GM21619 (cell line): ENCODE results near the gene TSPO2.

Experiments
- ATAC-seq: cut with Tn5 transposase; IDR thresholded peaks from one replicate; pipeline ENCODE4 v1.9.1; 2021; ENCODE audit not compliant: unreplicated experiment

TSPO2 gene

GRCh38 chr6:41027241-41027640, 15.0 kb upstream of the TSPO2 start:
- ATAC-seq: no peak

- ATAC-seq: peak; percentile 90
Measured at GRCh38 chr6:41027799-41028560, 14.3 kb upstream of the TSPO2 start.

- ATAC-seq: no peak
Measured at GRCh38 chr6:41028561-41029412, 13.5 kb upstream of the TSPO2 start.

GRCh38 chr6:41032830-41033229, 9.4 kb upstream of the TSPO2 start:
- ATAC-seq: no peak

GRCh38 chr6:41033776-41034175, 8.5 kb upstream of the TSPO2 start:
- no peak for ATAC-seq

- no peak for ATAC-seq
Measured at GRCh38 chr6:41036186-41036585, 6.1 kb upstream of the TSPO2 start.

GRCh38 chr6:41036601-41037000, 5.7 kb upstream of the TSPO2 start:
- no peak for ATAC-seq

- ATAC-seq: no peak
Measured at GRCh38 chr6:41037107-41037900, 5.0 kb upstream of the TSPO2 start.

- no peak for ATAC-seq
Measured at GRCh38 chr6:41038205-41038604, 4.1 kb upstream of the TSPO2 start.

GRCh38 chr6:41039060-41039998, 2.9 kb upstream of the TSPO2 start, which contains the start of gene UNC5CL:
UNC5CL (minus strand) TSS chr6:41039221; CDS start chr6:41035074, 4,147 bp downstream.
- ATAC-seq: peak; percentile 48

GRCh38 chr6:41040101-41040939, 1.9 kb upstream of the TSPO2 start:
- peak; percentile 69 for ATAC-seq

- ATAC-seq: no peak
Measured at GRCh38 chr6:41040940-41041536, 1.2 kb upstream of the TSPO2 start.

GRCh38 chr6:41043151-41043550, 884 bp downstream of the TSPO2 start:
- no peak for ATAC-seq

GRCh38 chr6:41045664-41046063, 3.4 kb downstream of the TSPO2 start:
- no peak for ATAC-seq

- ATAC-seq: no peak
Measured at GRCh38 chr6:41046084-41046483, 3.8 kb downstream of the TSPO2 start.

GRCh38 chr6:41047306-41047705, 5.0 kb downstream of the TSPO2 start:
- ATAC-seq: no peak

GRCh38 chr6:41047745-41048732, 5.8 kb downstream of the TSPO2 start:
- no peak for ATAC-seq

GRCh38 chr6:41049521-41049920, 7.3 kb downstream of the TSPO2 start:
- ATAC-seq: no peak
